ENCODE data around the gene SIX6. TPM values are rescaled to one million over a fixed set of nuclear protein-coding genes. Genes with fewer than 3 reads are reported as not detected.

Gene SIX6
- total RNA-seq, 1 donor from 2014 or later: not detected

GRCh38 chr14:60488175-60488574, 20.8 kb upstream of the SIX6 start:
- H4K20me1 ChIP-seq (ENCODE audit: insufficient read depth, low read length): no peaks in the 10 kb centered on the region
- TF ChIP-seq, protein P1, sequence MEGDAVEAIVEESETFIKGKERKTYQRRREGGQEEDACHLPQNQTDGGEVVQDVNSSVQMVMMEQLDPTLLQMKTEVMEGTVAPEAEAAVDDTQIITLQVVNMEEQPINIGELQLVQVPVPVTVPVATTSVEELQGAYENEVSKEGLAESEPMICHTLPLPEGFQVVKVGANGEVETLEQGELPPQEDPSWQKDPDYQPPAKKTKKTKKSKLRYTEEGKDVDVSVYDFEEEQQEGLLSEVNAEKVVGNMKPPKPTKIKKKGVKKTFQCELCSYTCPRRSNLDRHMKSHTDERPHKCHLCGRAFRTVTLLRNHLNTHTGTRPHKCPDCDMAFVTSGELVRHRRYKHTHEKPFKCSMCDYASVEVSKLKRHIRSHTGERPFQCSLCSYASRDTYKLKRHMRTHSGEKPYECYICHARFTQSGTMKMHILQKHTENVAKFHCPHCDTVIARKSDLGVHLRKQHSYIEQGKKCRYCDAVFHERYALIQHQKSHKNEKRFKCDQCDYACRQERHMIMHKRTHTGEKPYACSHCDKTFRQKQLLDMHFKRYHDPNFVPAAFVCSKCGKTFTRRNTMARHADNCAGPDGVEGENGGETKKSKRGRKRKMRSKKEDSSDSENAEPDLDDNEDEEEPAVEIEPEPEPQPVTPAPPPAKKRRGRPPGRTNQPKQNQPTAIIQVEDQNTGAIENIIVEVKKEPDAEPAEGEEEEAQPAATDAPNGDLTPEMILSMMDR (IDR thresholded peaks at IDR 0.05; ENCODE audit: insufficient read depth, low read depth, low read length): no peak
- no peak for TF ChIP-seq EZH2 (IDR thresholded peaks at IDR 0.05; ENCODE audit: insufficient read depth, low read length)
- peaks cover 37% of the 10 kb centered on the region for H3K27me3 ChIP-seq (ENCODE audit: insufficient read depth, low read length)
- no peak overlapping the region for H3K9ac ChIP-seq (ENCODE audit: low read length)
- no peak for DNase-seq (ENCODE audit: low read depth)
- H3K4me1 ChIP-seq (ENCODE audit: insufficient read depth, low read length): no peaks in the 10 kb centered on the region
- no peaks in the 10 kb centered on the region for H3K4me1 Mint-ChIP-seq (ENCODE audit: low read depth, unreplicated experiment)
- no peaks in the 10 kb centered on the region for H3K9me3 ChIP-seq (ENCODE audit: insufficient read depth, low read depth, low read length)
- H3K9me3 Mint-ChIP-seq (ENCODE audit: unreplicated experiment): no peaks in the 10 kb centered on the region
- no peak overlapping the region for H3K4me3 ChIP-seq (ENCODE audit: insufficient read depth, low read depth, low read length)
- peaks cover 5% of the 10 kb centered on the region for H3K27me3 Mint-ChIP-seq (ENCODE audit: low read depth, unreplicated experiment)
- no peak for FAIRE-seq
- H3K36me3 Mint-ChIP-seq (ENCODE audit: low read depth, unreplicated experiment): no peaks in the 10 kb centered on the region
- H3K4me3 Mint-ChIP-seq (ENCODE audit: unreplicated experiment): no peak overlapping the region
- H3K4me2 ChIP-seq (ENCODE audit: low read length): no peak overlapping the region
- no peaks in the 10 kb centered on the region for H3K79me2 ChIP-seq (ENCODE audit: insufficient read depth, low read length)
- no peak overlapping the region for H2AFZ ChIP-seq (ENCODE audit: low read depth, low read length)
- no peak overlapping the region for H3K27ac ChIP-seq (ENCODE audit: low read depth, low read length)
- no peaks in the 10 kb centered on the region for H3K36me3 ChIP-seq (ENCODE audit: insufficient read depth, low read length)
- H3K27ac Mint-ChIP-seq (ENCODE audit: unreplicated experiment): no peak overlapping the region

GRCh38 chr14:60490270-60490669, 18.7 kb upstream of the SIX6 start:
- TF ChIP-seq EZH2 (IDR thresholded peaks at IDR 0.05; ENCODE audit: insufficient read depth, low read length): no peak
- TF ChIP-seq, protein P1 (IDR thresholded peaks at IDR 0.05; ENCODE audit: insufficient read depth, low read depth, low read length): no peak
- Mint-ChIP-seq H3K27me3 (ENCODE audit: low read depth, unreplicated experiment) (peaks cover 10% of the 10 kb centered on the region), H3K4me3 (ENCODE audit: unreplicated experiment) (no peak overlapping the region), H3K27ac (ENCODE audit: unreplicated experiment) (no peak overlapping the region), H3K36me3 (ENCODE audit: low read depth, unreplicated experiment) (no peaks in the 10 kb centered on the region), H3K4me1 (ENCODE audit: low read depth, unreplicated experiment) (no peaks in the 10 kb centered on the region), H3K9me3 (ENCODE audit: unreplicated experiment) (no peaks in the 10 kb centered on the region)
- no peaks in the 10 kb centered on the region for H3K9me3 ChIP-seq (ENCODE audit: insufficient read depth, low read depth, low read length)
- no peak overlapping the region for H3K4me2 ChIP-seq (ENCODE audit: low read length)
- no peaks in the 10 kb centered on the region for H3K36me3 ChIP-seq (ENCODE audit: insufficient read depth, low read length)
- peaks cover 25% of the 10 kb centered on the region for H3K27me3 ChIP-seq (ENCODE audit: insufficient read depth, low read length)
- H3K9ac ChIP-seq (ENCODE audit: low read length): no peak overlapping the region
- no peak overlapping the region for H3K4me3 ChIP-seq (ENCODE audit: insufficient read depth, low read depth, low read length)
- no peak overlapping the region for H2AFZ ChIP-seq (ENCODE audit: low read depth, low read length)
- H3K79me2 ChIP-seq (ENCODE audit: insufficient read depth, low read length): no peaks in the 10 kb centered on the region
- H3K4me1 ChIP-seq (ENCODE audit: insufficient read depth, low read length): no peaks in the 10 kb centered on the region
- H3K27ac ChIP-seq (ENCODE audit: low read depth, low read length): no peak overlapping the region
- no peak for FAIRE-seq
- no peaks in the 10 kb centered on the region for H4K20me1 ChIP-seq (ENCODE audit: insufficient read depth, low read length)
- DNase-seq (ENCODE audit: low read depth): no peak

DNA sequence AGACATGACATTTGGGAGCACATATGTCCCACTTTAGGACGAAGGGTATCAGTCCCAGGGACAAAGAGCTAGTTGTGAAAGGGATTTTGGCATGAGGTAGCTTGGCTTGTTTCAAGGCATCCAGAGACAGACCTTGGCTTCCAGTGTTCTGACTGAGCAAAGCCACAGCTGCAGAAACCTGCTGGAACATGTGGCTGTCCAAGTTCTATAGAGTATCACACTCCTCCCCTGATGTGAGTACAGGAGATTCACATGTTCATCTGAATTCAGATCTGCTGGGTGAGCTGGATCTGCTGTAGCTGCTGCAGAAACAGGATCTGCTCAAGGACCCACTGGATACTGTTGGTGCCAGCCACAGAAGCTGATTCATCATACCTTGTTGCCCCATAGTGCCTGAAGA, 13.0 kb upstream of the SIX6 start:
- no peaks in the 10 kb centered on the region for H3K79me2 ChIP-seq (ENCODE audit: insufficient read depth, low read length)
- H3K4me1 ChIP-seq (ENCODE audit: insufficient read depth, low read length): no peaks in the 10 kb centered on the region
- DNase-seq (ENCODE audit: low read depth): no peak
- no peak for TF ChIP-seq EZH2 (IDR thresholded peaks at IDR 0.05; ENCODE audit: insufficient read depth, low read length)
- TF ChIP-seq, protein P1 (IDR thresholded peaks at IDR 0.05; ENCODE audit: insufficient read depth, low read depth, low read length): no peak
- no peak overlapping the region for H3K4me2 ChIP-seq (ENCODE audit: low read length)
- Mint-ChIP-seq H3K36me3 (ENCODE audit: low read depth, unreplicated experiment) (no peaks in the 10 kb centered on the region), H3K9me3 (ENCODE audit: unreplicated experiment) (no peaks in the 10 kb centered on the region), H3K4me3 (ENCODE audit: unreplicated experiment) (no peak overlapping the region), H3K27ac (ENCODE audit: unreplicated experiment) (no peak overlapping the region), H3K4me1 (ENCODE audit: low read depth, unreplicated experiment) (no peaks in the 10 kb centered on the region), H3K27me3 (ENCODE audit: low read depth, unreplicated experiment) (peaks cover 22% of the 10 kb centered on the region)
- H2AFZ ChIP-seq (ENCODE audit: low read depth, low read length): no peak overlapping the region
- no peaks in the 10 kb centered on the region for H3K27me3 ChIP-seq (ENCODE audit: insufficient read depth, low read length)
- no peak overlapping the region for H3K4me3 ChIP-seq (ENCODE audit: insufficient read depth, low read depth, low read length)
- no peaks in the 10 kb centered on the region for H3K9me3 ChIP-seq (ENCODE audit: insufficient read depth, low read depth, low read length)
- H4K20me1 ChIP-seq (ENCODE audit: insufficient read depth, low read length): no peaks in the 10 kb centered on the region
- no peak overlapping the region for H3K27ac ChIP-seq (ENCODE audit: low read depth, low read length)
- no peak overlapping the region for H3K9ac ChIP-seq (ENCODE audit: low read length)
- no peaks in the 10 kb centered on the region for H3K36me3 ChIP-seq (ENCODE audit: insufficient read depth, low read length)
- no peak for FAIRE-seq

Data from astrocyte (in vitro differentiated cells and primary cell).